ENCODE measurements around the gene IQCM.

IQCM gene

GRCh38 chr4:149815743-149816142 lies at the start of gene IQCM:
Gene IQCM (minus strand): TSS chr4:149815843. CDS start chr4:149742691, 73,152 bp downstream.
- H3K4me1 ChIP-seq (ENCODE audit: control insufficient read depth in 5 of 5, insufficient read depth in 5 of 5, low read length in 5 of 5), result no peaks in the 10 kb centered on the region
- H3K9me3 ChIP-seq (ENCODE audit: control insufficient read depth in 5 of 5, low read length in 5 of 5), result no peaks in the 10 kb centered on the region
- H3K36me3 ChIP-seq (ENCODE audit: control insufficient read depth in 5 of 5, insufficient read depth in 5 of 5, low read length in 5 of 5), result no peaks in the 10 kb centered on the region
- no peak within 1 kb of the TSS for H3K27ac ChIP-seq (ENCODE audit: low read depth, low read length)
- no peak within 1 kb of the TSS for H3K4me3 ChIP-seq (ENCODE audit: low read depth in 1 of 5, low read length in 5 of 5)
- H3K9ac ChIP-seq (ENCODE audit: low read length in 5 of 5), result no peak within 1 kb of the TSS
- H3K27me3 ChIP-seq (ENCODE audit: control insufficient read depth in 5 of 5, insufficient read depth in 4 of 5, low read length in 5 of 5), result no peaks in the 10 kb centered on the region

- Histone ChIP-seq H3K9ac (ENCODE audit: low read length in 5 of 5) (no peak overlapping the region), H3K4me3 (ENCODE audit: low read depth in 1 of 5, low read length in 5 of 5) (no peak overlapping the region), H3K9me3 (ENCODE audit: control insufficient read depth in 5 of 5, low read length in 5 of 5) (peaks cover 0 to 11% (median 0%) of the 10 kb centered on the region in 5 donors), H3K36me3 (ENCODE audit: control insufficient read depth in 5 of 5, insufficient read depth in 5 of 5, low read length in 5 of 5) (no peaks in the 10 kb centered on the region), H3K27me3 (ENCODE audit: control insufficient read depth in 5 of 5, insufficient read depth in 4 of 5, low read length in 5 of 5) (no peaks in the 10 kb centered on the region), H3K4me1 (ENCODE audit: control insufficient read depth in 5 of 5, insufficient read depth in 5 of 5, low read length in 5 of 5) (no peaks in the 10 kb centered on the region), H3K27ac (ENCODE audit: low read depth, low read length) (no peak overlapping the region)
Observed at GRCh38 chr4:149857446-149857845, 41.8 kb upstream of the IQCM start.

- Histone ChIP-seq H3K9me3 (ENCODE audit: control insufficient read depth in 5 of 5, low read length in 5 of 5) (peaks cover 0 to 2% (median 0%) of the 10 kb centered on the region in 5 donors), H3K9ac (ENCODE audit: low read length in 5 of 5) (no peak overlapping the region), H3K4me1 (ENCODE audit: control insufficient read depth in 5 of 5, insufficient read depth in 5 of 5, low read length in 5 of 5) (no peaks in the 10 kb centered on the region), H3K4me3 (ENCODE audit: low read depth in 1 of 5, low read length in 5 of 5) (no peak overlapping the region), H3K27ac (ENCODE audit: low read depth, low read length) (no peak overlapping the region), H3K36me3 (ENCODE audit: control insufficient read depth in 5 of 5, insufficient read depth in 5 of 5, low read length in 5 of 5) (no peaks in the 10 kb centered on the region), H3K27me3 (ENCODE audit: control insufficient read depth in 5 of 5, insufficient read depth in 4 of 5, low read length in 5 of 5) (no peaks in the 10 kb centered on the region)
Observed at GRCh38 chr4:149845743-149846142, 30.1 kb upstream of the IQCM start.

GRCh38 chr4:149841686-149842085 lies 26.0 kb upstream of the IQCM start:
- Histone ChIP-seq H3K9ac (ENCODE audit: low read length in 5 of 5) (no peak overlapping the region), H3K27me3 (ENCODE audit: control insufficient read depth in 5 of 5, insufficient read depth in 4 of 5, low read length in 5 of 5) (no peaks in the 10 kb centered on the region), H3K36me3 (ENCODE audit: control insufficient read depth in 5 of 5, insufficient read depth in 5 of 5, low read length in 5 of 5) (no peaks in the 10 kb centered on the region), H3K27ac (ENCODE audit: low read depth, low read length) (no peak overlapping the region), H3K9me3 (ENCODE audit: control insufficient read depth in 5 of 5, low read length in 5 of 5) (peaks cover 0 to 2% (median 0%) of the 10 kb centered on the region in 5 donors), H3K4me3 (ENCODE audit: low read depth in 1 of 5, low read length in 5 of 5) (no peak overlapping the region), H3K4me1 (ENCODE audit: control insufficient read depth in 5 of 5, insufficient read depth in 5 of 5, low read length in 5 of 5) (no peaks in the 10 kb centered on the region)

GRCh38 chr4:149838036-149838435 lies 22.4 kb upstream of the IQCM start:
- no peak overlapping the region for H3K9ac ChIP-seq (ENCODE audit: low read length in 5 of 5)
- no peak overlapping the region for H3K4me3 ChIP-seq (ENCODE audit: low read depth in 1 of 5, low read length in 5 of 5)
- H3K4me1 ChIP-seq (ENCODE audit: control insufficient read depth in 5 of 5, insufficient read depth in 5 of 5, low read length in 5 of 5), result no peaks in the 10 kb centered on the region
- H3K36me3 ChIP-seq (ENCODE audit: control insufficient read depth in 5 of 5, insufficient read depth in 5 of 5, low read length in 5 of 5), result no peaks in the 10 kb centered on the region
- peaks cover 0 to 2% (median 0%) of the 10 kb centered on the region in 5 donors for H3K9me3 ChIP-seq (ENCODE audit: control insufficient read depth in 5 of 5, low read length in 5 of 5)
- no peak overlapping the region for H3K27ac ChIP-seq (ENCODE audit: low read depth, low read length)
- H3K27me3 ChIP-seq (ENCODE audit: control insufficient read depth in 5 of 5, insufficient read depth in 4 of 5, low read length in 5 of 5), result no peaks in the 10 kb centered on the region

GRCh38 chr4:149836546-149836945 lies 20.9 kb upstream of the IQCM start:
- no peaks in the 10 kb centered on the region for H3K9me3 ChIP-seq (ENCODE audit: control insufficient read depth in 5 of 5, low read length in 5 of 5)
- no peak overlapping the region for H3K27ac ChIP-seq (ENCODE audit: low read depth, low read length)
- no peak overlapping the region for H3K4me3 ChIP-seq (ENCODE audit: low read depth in 1 of 5, low read length in 5 of 5)
- no peaks in the 10 kb centered on the region for H3K4me1 ChIP-seq (ENCODE audit: control insufficient read depth in 5 of 5, insufficient read depth in 5 of 5, low read length in 5 of 5)
- H3K9ac ChIP-seq (ENCODE audit: low read length in 5 of 5), result no peak overlapping the region
- H3K36me3 ChIP-seq (ENCODE audit: control insufficient read depth in 5 of 5, insufficient read depth in 5 of 5, low read length in 5 of 5), result no peaks in the 10 kb centered on the region
- no peaks in the 10 kb centered on the region for H3K27me3 ChIP-seq (ENCODE audit: control insufficient read depth in 5 of 5, insufficient read depth in 4 of 5, low read length in 5 of 5)

- no peak overlapping the region for H3K27ac ChIP-seq (ENCODE audit: low read depth, low read length)
Observed at GRCh38 chr4:149835280-149835679, 19.6 kb upstream of the IQCM start.

GRCh38 chr4:149831656-149832208 lies 16.1 kb upstream of the IQCM start:
- no peak overlapping the region for H3K9ac ChIP-seq (ENCODE audit: low read length in 5 of 5)
- H3K9me3 ChIP-seq (ENCODE audit: control insufficient read depth in 5 of 5, low read length in 5 of 5), result no peaks in the 10 kb centered on the region
- no peaks in the 10 kb centered on the region for H3K27me3 ChIP-seq (ENCODE audit: control insufficient read depth in 5 of 5, insufficient read depth in 4 of 5, low read length in 5 of 5)
- H3K4me1 ChIP-seq (ENCODE audit: control insufficient read depth in 5 of 5, insufficient read depth in 5 of 5, low read length in 5 of 5), result no peaks in the 10 kb centered on the region
- H3K4me3 ChIP-seq (ENCODE audit: low read depth in 1 of 5, low read length in 5 of 5), result no peak overlapping the region
- no peaks in the 10 kb centered on the region for H3K36me3 ChIP-seq (ENCODE audit: control insufficient read depth in 5 of 5, insufficient read depth in 5 of 5, low read length in 5 of 5)
- no peak overlapping the region for H3K27ac ChIP-seq (ENCODE audit: low read depth, low read length)

More at GRCh38 chr4:149835280-149835679, 19.6 kb upstream of the IQCM start:
- Histone ChIP-seq H3K4me3 (ENCODE audit: low read depth in 1 of 5, low read length in 5 of 5) (no peak overlapping the region), H3K27me3 (ENCODE audit: control insufficient read depth in 5 of 5, insufficient read depth in 4 of 5, low read length in 5 of 5) (no peaks in the 10 kb centered on the region), H3K9ac (ENCODE audit: low read length in 5 of 5) (no peak overlapping the region), H3K36me3 (ENCODE audit: control insufficient read depth in 5 of 5, insufficient read depth in 5 of 5, low read length in 5 of 5) (no peaks in the 10 kb centered on the region), H3K4me1 (ENCODE audit: control insufficient read depth in 5 of 5, insufficient read depth in 5 of 5, low read length in 5 of 5) (no peaks in the 10 kb centered on the region), H3K9me3 (ENCODE audit: control insufficient read depth in 5 of 5, low read length in 5 of 5) (no peaks in the 10 kb centered on the region)

GRCh38 chr4:149830823-149831222 lies 15.2 kb upstream of the IQCM start:
- Histone ChIP-seq H3K27ac (ENCODE audit: low read depth, low read length) (no peak overlapping the region), H3K9me3 (ENCODE audit: control insufficient read depth in 5 of 5, low read length in 5 of 5) (no peaks in the 10 kb centered on the region), H3K4me1 (ENCODE audit: control insufficient read depth in 5 of 5, insufficient read depth in 5 of 5, low read length in 5 of 5) (no peaks in the 10 kb centered on the region), H3K27me3 (ENCODE audit: control insufficient read depth in 5 of 5, insufficient read depth in 4 of 5, low read length in 5 of 5) (no peaks in the 10 kb centered on the region), H3K4me3 (ENCODE audit: low read depth in 1 of 5, low read length in 5 of 5) (no peak overlapping the region), H3K9ac (ENCODE audit: low read length in 5 of 5) (no peak overlapping the region), H3K36me3 (ENCODE audit: control insufficient read depth in 5 of 5, insufficient read depth in 5 of 5, low read length in 5 of 5) (no peaks in the 10 kb centered on the region)

GRCh38 chr4:149825336-149825735 lies 9.7 kb upstream of the IQCM start:
- Histone ChIP-seq H3K9ac (ENCODE audit: low read length in 5 of 5) (no peak overlapping the region), H3K36me3 (ENCODE audit: control insufficient read depth in 5 of 5, insufficient read depth in 5 of 5, low read length in 5 of 5) (no peaks in the 10 kb centered on the region), H3K4me3 (ENCODE audit: low read depth in 1 of 5, low read length in 5 of 5) (no peak overlapping the region), H3K9me3 (ENCODE audit: control insufficient read depth in 5 of 5, low read length in 5 of 5) (no peaks in the 10 kb centered on the region), H3K4me1 (ENCODE audit: control insufficient read depth in 5 of 5, insufficient read depth in 5 of 5, low read length in 5 of 5) (peaks cover 0 to 6% (median 0%) of the 10 kb centered on the region in 5 donors), H3K27me3 (ENCODE audit: control insufficient read depth in 5 of 5, insufficient read depth in 4 of 5, low read length in 5 of 5) (no peaks in the 10 kb centered on the region), H3K27ac (ENCODE audit: low read depth, low read length) (no peak overlapping the region)

Measured in subcutaneous abdominal adipose tissue (tissue), 5 donors.